ENCODE results near the gene SLX4IP. TPM values are rescaled to one million over a fixed set of nuclear protein-coding genes. Genes with fewer than 3 reads are reported as not detected.

The SLX4IP gene
- total and polyA plus RNA-seq, 2 of the 13 experiments (the other 11 are each of a cell fraction or from before 2014, with no cell fraction given): 3.6 to 7.3 TPM

DNA sequence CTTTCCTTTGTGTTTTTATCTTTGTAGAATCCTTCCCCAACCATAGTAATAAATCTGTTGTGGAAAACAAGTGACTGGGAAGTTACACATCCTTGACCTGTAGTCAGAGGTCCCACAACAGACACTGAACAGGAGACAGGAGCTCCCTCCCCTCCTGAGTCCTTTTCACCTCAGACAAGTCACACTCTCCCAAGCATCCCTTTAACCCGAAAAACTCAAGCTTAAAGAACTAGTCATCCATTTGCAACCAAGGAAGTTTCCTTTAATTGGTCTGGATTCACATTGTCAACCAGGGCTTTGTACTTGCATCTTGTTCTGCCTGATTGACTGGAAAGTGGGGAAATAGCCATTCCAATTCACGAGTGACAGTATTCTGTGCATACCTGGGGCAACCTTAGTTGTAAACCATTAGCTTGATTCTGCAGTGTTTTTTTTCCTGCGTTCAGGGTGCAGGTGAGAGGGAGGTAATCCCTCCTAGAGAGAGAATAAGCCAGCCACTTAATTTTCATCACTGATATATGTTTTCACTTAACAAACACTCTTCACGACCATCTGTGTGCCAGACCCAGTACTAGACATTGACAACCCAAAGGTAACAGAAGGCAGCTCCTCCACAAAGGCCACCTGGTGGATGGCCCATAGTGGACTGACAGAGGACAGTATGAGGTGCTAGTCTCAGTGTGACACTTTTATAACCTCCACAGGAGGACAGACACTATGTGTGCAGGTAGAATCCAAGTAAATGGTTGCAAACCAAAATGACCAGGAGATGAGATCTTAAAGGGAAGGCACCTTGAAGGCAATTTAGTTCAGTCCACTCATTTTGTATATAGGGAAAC lies 112.4 kb downstream of the SLX4IP start (continued):
- TF ChIP-seq ZNF180 (CRISPR knock-in tag; IDR thresholded peaks at IDR 0.05; ENCODE audit: borderline replicate concordance, low read depth): 0 out of 2 replicates have a peak, but pooled peaks have one; percentile 42
- TF ChIP-seq CBX5 (CRISPR knock-in tag; IDR thresholded peaks at IDR 0.05; ENCODE audit: borderline replicate concordance): no peak
- TF ChIP-seq, protein P1, sequence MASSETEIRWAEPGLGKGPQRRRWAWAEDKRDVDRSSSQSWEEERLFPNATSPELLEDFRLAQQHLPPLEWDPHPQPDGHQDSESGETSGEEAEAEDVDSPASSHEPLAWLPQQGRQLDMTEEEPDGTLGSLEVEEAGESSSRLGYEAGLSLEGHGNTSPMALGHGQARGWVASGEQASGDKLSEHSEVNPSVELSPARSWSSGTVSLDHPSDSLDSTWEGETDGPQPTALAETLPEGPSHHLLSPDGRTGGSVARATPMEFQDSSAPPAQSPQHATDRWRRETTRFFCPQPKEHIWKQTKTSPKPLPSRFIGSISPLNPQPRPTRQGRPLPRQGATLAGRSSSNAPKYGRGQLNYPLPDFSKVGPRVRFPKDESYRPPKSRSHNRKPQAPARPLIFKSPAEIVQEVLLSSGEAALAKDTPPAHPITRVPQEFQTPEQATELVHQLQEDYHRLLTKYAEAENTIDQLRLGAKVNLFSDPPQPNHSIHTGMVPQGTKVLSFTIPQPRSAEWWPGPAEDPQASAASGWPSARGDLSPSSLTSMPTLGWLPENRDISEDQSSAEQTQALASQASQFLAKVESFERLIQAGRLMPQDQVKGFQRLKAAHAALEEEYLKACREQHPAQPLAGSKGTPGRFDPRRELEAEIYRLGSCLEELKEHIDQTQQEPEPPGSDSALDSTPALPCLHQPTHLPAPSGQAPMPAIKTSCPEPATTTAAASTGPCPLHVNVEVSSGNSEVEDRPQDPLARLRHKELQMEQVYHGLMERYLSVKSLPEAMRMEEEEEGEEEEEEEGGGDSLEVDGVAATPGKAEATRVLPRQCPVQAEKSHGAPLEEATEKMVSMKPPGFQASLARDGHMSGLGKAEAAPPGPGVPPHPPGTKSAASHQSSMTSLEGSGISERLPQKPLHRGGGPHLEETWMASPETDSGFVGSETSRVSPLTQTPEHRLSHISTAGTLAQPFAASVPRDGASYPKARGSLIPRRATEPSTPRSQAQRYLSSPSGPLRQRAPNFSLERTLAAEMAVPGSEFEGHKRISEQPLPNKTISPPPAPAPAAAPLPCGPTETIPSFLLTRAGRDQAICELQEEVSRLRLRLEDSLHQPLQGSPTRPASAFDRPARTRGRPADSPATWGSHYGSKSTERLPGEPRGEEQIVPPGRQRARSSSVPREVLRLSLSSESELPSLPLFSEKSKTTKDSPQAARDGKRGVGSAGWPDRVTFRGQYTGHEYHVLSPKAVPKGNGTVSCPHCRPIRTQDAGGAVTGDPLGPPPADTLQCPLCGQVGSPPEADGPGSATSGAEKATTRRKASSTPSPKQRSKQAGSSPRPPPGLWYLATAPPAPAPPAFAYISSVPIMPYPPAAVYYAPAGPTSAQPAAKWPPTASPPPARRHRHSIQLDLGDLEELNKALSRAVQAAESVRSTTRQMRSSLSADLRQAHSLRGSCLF (CRISPR knock-in tag; IDR thresholded peaks at IDR 0.05; ENCODE audit: borderline replicate concordance): no peak
- 0 out of 2 replicates have a peak, but pooled peaks have one; percentile 14 for TF ChIP-seq HOXA3 (CRISPR knock-in tag; IDR thresholded peaks at IDR 0.05)
- peak; percentile 35; the same call in 1 of the 2 replicates for TF ChIP-seq ZNF7 (CRISPR knock-in tag; IDR thresholded peaks at IDR 0.05)
- no peak for TF ChIP-seq ZC3H13 (CRISPR knock-in tag; IDR thresholded peaks at IDR 0.05)

DNA sequence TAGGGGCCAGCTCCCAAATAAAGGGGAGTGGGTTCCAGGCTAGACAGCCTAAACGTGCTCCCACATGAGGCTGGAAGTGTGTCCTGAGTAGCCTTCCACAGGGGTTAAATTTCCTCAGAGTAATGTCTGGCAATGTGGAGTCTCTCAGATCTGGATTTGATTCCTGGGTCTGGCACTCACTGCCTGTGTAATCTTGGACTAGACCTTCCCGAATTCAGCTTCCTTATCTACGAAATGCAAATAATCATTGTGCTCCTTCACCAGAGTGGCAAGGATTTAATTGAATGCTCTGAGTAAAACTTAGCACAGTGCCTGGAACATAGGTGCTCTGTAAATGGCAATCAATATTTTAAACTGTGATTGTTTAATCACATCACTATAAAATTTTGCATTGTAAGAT lies 114.4 kb downstream of the SLX4IP start:
- 96% methylated on average over 3 of the region's 3 CpGs for WGBS (ENCODE audit: low lambda C conversion rate)
- in situ Hi-C loops (cut with HindIII; ENCODE audit: extremely low pct_ligation_motif_present, low pct_unique_long_range_greater_than_20kb): no loop called here
- H3K4me3 ChIP-seq (replicated peaks in 1 of 3; ENCODE audit: insufficient read depth in 1 of 3, low read depth in 2 of 3, low read length in 3 of 3): no peak overlapping the region
- intact Hi-C loops (cut with micrococcal nuclease; ENCODE audit: unreplicated experiment): no loop called here
- ChIA-PET POLR2A (interaction anchor here (2.9 kb wide), 1 partner anchor 115 kb away, joined by 12 read pairs; the partner anchor contains the start of genes MKKS and SLX4IP), CTCF (ENCODE audit: low intra/inter-chr PET ratio, low total read pairs) (no interaction called here)
- H3K9me3 ChIP-seq (ENCODE audit: low read length): no peaks in the 10 kb centered on the region
- ATAC-seq (no peak), FAIRE-seq (no peak), DNase-seq (ENCODE audit: low spot score) (no peak)
- H2AFZ ChIP-seq (ENCODE audit: low read length): no peak overlapping the region
- 0 out of 5 replicates have a peak, but pooled peaks cover 0 to 1% of the 10 kb centered on the region in 2 experiments for H3K36me3 ChIP-seq (replicated peaks in 1 of 2; ENCODE audit: control insufficient read depth in 1 of 2, insufficient read depth in 2 of 2, low read length in 2 of 2)
- BruUV-seq (replicated peaks): no TSS peak
- H3K4me2 ChIP-seq (ENCODE audit: low read depth, low read length): no peak overlapping the region
- H3K79me2 ChIP-seq (ENCODE audit: insufficient read depth, low read length): peaks cover 2% of the 10 kb centered on the region
- no peaks in the 10 kb centered on the region for H4K20me1 ChIP-seq (ENCODE audit: insufficient read depth, low read length)
- H3K27ac ChIP-seq (ENCODE audit: extremely low read length, insufficient read depth, low read length): no peak overlapping the region
- no peak overlapping the region for H3K9ac ChIP-seq (ENCODE audit: insufficient read depth, low read depth, low read length)
- H3K4me1 ChIP-seq (ENCODE audit: insufficient read depth, low read length): peaks cover 72% of the 10 kb centered on the region
- no peaks in the 10 kb centered on the region for H3K27me3 ChIP-seq (ENCODE audit: control insufficient read depth in 1 of 2, insufficient read depth in 2 of 2, low read length in 2 of 2)
- TF ChIP-seq ZNF33A (CRISPR knock-in tag; IDR thresholded peaks at IDR 0.05; ENCODE audit: borderline replicate concordance) (no peak), CBX2 (IDR thresholded peaks at IDR 0.05; ENCODE audit: low read depth, low read length) (no peak), CBX2 (CRISPR knock-in tag; IDR thresholded peaks at IDR 0.05; ENCODE audit: low read depth) (no peak), JDP2 (CRISPR knock-in tag; IDR thresholded peaks at IDR 0.05; ENCODE audit: borderline replicate concordance) (no peak), TAF15 (IDR thresholded peaks at IDR 0.05; ENCODE audit: low read depth, low read length, poor library complexity, severe bottlenecking) (no peak), ZNF558 (CRISPR knock-in tag; IDR thresholded peaks at IDR 0.05; ENCODE audit: borderline replicate concordance) (no peak)
- TF ChIP-seq, protein P2, sequence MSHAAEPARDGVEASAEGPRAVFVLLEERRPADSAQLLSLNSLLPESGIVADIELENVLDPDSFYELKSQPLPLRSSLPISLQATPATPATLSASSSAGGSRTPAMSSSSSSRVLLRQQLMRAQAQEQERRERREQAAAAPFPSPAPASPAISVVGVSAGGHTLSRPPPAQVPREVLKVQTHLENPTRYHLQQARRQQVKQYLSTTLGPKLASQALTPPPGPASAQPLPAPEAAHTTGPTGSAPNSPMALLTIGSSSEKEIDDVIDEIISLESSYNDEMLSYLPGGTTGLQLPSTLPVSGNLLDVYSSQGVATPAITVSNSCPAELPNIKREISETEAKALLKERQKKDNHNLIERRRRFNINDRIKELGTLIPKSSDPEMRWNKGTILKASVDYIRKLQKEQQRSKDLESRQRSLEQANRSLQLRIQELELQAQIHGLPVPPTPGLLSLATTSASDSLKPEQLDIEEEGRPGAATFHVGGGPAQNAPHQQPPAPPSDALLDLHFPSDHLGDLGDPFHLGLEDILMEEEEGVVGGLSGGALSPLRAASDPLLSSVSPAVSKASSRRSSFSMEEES (CRISPR knock-in tag; IDR thresholded peaks at IDR 0.05): no peak
- TF ChIP-seq, protein P3, sequence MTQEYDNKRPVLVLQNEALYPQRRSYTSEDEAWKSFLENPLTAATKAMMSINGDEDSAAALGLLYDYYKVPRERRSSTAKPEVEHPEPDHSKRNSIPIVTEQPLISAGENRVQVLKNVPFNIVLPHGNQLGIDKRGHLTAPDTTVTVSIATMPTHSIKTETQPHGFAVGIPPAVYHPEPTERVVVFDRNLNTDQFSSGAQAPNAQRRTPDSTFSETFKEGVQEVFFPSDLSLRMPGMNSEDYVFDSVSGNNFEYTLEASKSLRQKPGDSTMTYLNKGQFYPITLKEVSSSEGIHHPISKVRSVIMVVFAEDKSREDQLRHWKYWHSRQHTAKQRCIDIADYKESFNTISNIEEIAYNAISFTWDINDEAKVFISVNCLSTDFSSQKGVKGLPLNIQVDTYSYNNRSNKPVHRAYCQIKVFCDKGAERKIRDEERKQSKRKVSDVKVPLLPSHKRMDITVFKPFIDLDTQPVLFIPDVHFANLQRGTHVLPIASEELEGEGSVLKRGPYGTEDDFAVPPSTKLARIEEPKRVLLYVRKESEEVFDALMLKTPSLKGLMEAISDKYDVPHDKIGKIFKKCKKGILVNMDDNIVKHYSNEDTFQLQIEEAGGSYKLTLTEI (CRISPR knock-in tag; conservative IDR thresholded peaks at IDR 0.05): no peak
